B cell (primary cell): Measurements from ENCODE around the gene CD1B.

Experiments
- CTCF ChIP-seq: fragments of 200-600 bp; IDR thresholded peaks from one replicate; pipeline ENCODE4 v1.8.0; 2022; ENCODE audit warnings: antibody characterized with exemption, mild to moderate bottlenecking
- EZH2 ChIP-seq: IDR thresholded peaks from 2 replicates; pipeline ENCODE4 v1.6.1; 2012; ENCODE audit warnings: borderline replicate concordance, low read depth, mild to moderate bottlenecking, moderate library complexity, low read length; ENCODE audit not compliant: insufficient read depth, poor library complexity, severe bottlenecking

GRCh38 chr1:158353303-158354075, 22.2 kb upstream of the CD1B start, which contains the start of gene CD1E:
- TF ChIP-seq CTCF, result no peak
- TF ChIP-seq EZH2, result no peak
